GM12865 (cell line): ENCODE results near the gene SCFD2.

Experiments
- DNase-seq: peaks from one replicate; pipeline ENCODE4 v3.0.0; 2010; ENCODE audit warnings: low read depth
- H3K4me3 ChIP-seq: 2 replicates; pipeline ENCODE4 v1.5.1; 2011; ENCODE audit warnings: mild to moderate bottlenecking, low read depth, low read length, control low read depth
- TF ChIP-seq, protein P1 (sequence below): IDR thresholded peaks from 2 replicates; pipeline ENCODE4 v1.5.1; 2011; ENCODE audit warnings: low read length, control low read depth, low read depth, inconsistent platforms; ENCODE audit not compliant: insufficient read depth; ENCODE audit errors: missing control alignments

The SCFD2 gene

GRCh38 chr4:52976523-52977230, 389.2 kb downstream of the SCFD2 start:
- no peak overlapping the region for H3K4me3 ChIP-seq
- TF ChIP-seq, protein P1, sequence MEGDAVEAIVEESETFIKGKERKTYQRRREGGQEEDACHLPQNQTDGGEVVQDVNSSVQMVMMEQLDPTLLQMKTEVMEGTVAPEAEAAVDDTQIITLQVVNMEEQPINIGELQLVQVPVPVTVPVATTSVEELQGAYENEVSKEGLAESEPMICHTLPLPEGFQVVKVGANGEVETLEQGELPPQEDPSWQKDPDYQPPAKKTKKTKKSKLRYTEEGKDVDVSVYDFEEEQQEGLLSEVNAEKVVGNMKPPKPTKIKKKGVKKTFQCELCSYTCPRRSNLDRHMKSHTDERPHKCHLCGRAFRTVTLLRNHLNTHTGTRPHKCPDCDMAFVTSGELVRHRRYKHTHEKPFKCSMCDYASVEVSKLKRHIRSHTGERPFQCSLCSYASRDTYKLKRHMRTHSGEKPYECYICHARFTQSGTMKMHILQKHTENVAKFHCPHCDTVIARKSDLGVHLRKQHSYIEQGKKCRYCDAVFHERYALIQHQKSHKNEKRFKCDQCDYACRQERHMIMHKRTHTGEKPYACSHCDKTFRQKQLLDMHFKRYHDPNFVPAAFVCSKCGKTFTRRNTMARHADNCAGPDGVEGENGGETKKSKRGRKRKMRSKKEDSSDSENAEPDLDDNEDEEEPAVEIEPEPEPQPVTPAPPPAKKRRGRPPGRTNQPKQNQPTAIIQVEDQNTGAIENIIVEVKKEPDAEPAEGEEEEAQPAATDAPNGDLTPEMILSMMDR: no peak
- DNase-seq: no peak

- no peak for DNase-seq
- H3K4me3 ChIP-seq: no peak overlapping the region
- TF ChIP-seq, protein P1: no peak
Measured at GRCh38 chr4:52968691-52969090, 397.2 kb downstream of the SCFD2 start.

GRCh38 chr4:52968241-52968640, 397.6 kb downstream of the SCFD2 start:
- H3K4me3 ChIP-seq: no peak overlapping the region
- TF ChIP-seq, protein P1: no peak
- no peak for DNase-seq

DNA sequence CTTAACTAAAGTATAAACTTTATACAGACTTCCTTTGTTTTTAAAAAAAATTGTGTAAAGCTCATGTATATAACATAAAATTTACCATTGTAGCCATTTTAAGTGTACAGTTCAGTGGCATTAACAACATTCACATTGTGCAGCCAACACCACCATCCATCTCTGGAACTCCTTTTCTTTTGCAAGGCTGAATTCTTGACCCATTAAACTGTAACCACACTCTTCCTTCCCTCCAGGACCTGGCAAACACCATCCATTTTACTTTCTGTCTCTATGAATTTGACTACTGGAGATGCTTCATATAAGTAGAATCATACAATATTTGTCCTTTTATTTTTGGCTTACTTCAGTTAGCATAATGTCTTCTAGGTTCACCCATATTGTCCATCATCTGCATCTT, 399.1 kb downstream of the SCFD2 start:
- no peak overlapping the region for H3K4me3 ChIP-seq
- TF ChIP-seq, protein P1: no peak
- no peak for DNase-seq

DNA sequence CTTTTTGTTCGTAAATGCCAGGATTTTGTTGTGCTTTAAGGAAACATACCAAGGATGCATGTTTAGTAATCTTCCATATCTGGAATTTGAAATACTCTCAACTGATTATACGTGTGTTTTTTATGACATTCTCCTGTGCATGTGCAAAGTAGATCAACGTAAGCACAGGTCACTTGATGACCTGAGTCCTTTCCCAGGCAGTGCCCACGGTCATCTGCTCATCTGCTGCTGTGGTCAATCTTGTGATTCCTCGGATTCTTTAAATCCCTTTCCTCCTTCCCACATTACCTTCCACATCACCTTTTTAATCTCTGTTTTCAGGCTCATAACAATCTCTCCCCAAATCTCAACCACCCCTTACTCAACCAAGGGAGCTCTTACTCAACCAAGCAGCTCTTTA, 399.7 kb downstream of the SCFD2 start:
- TF ChIP-seq, protein P1: no peak
- DNase-seq: no peak
- H3K4me3 ChIP-seq: no peak overlapping the region

GRCh38 chr4:52964561-52965101, 401.2 kb downstream of the SCFD2 start:
- no peak overlapping the region for H3K4me3 ChIP-seq
- DNase-seq: no peak
- TF ChIP-seq, protein P1: no peak

GRCh38 chr4:52964011-52964410, 401.9 kb downstream of the SCFD2 start:
- DNase-seq: no peak
- H3K4me3 ChIP-seq: no peak overlapping the region
- TF ChIP-seq, protein P1: no peak
